GM12892 (cell line): Measurements from ENCODE around the gene ATG13.

ENCODE experiments used
- POLR2A ChIP-seq: IDR thresholded peaks from 2 replicates; pipeline ENCODE4 v1.6.1; 2011; ENCODE audit warnings: low read depth, low read length, control low read depth
- POLR2AphosphoS5 ChIP-seq: IDR thresholded peaks from 2 replicates; pipeline ENCODE4 v1.6.1; 2011; ENCODE audit warnings: low read depth, low read length, control low read depth

GRCh38 chr11:46669711-46670139 is 52.4 kb downstream of the ATG13 start:
- no peak for TF ChIP-seq POLR2AphosphoS5
- no peak for TF ChIP-seq POLR2A
